ENCODE data around the gene COMMD7. TPM values are rescaled to one million over a fixed set of nuclear protein-coding genes. Genes with fewer than 3 reads are reported as not detected.
A peak's percentile ranks its signal among the peaks of the same experiment; 100 is the strongest.
"Not testable (repeated sequence)": the region's sequence is repeated elsewhere in the genome, so short reads cannot be mapped to it uniquely, and the experiment has no call there.

Gene COMMD7
- total and polyA plus RNA-seq, 5 donors from 2014 or later = 52.3 to 157 (median 127) TPM

- H3K36me3 Mint-ChIP-seq = peaks cover 16% of the 10 kb centered on the region
- Histone ChIP-seq H3K36me3 (ENCODE audit: control insufficient read depth, insufficient read depth, low read length) (peaks cover 15% of the 10 kb centered on the region), H3K9me3 (ENCODE audit: control insufficient read depth in 2 of 2, low read length in 2 of 2) (no peaks in the 10 kb centered on the region), H3K27ac (ENCODE audit: insufficient read depth, low read length, poor library complexity, severe bottlenecking) (peak overlapping the region; percentile 14), H3K4me3 (ENCODE audit: low read depth, low read length) (no peak overlapping the region), H3K27me3 (ENCODE audit: control insufficient read depth, insufficient read depth, low read length) (no peaks in the 10 kb centered on the region), H3K4me1 (ENCODE audit: control insufficient read depth, insufficient read depth, low read length, poor library complexity, severe bottlenecking) (peaks cover 37% of the 10 kb centered on the region)
- peaks cover 15 to 48% (median 22%) of the 10 kb centered on the region in 4 donors for H3K4me1 Mint-ChIP-seq
- H3K9me3 Mint-ChIP-seq = no peaks in the 10 kb centered on the region
- H3K27ac Mint-ChIP-seq = peak overlapping the region in 2 of 3 donors; percentile 48 to 87
- no peaks in the 10 kb centered on the region for H3K27me3 Mint-ChIP-seq
- peak overlapping the region in 2 of 4 donors; percentile 18 to 24 for H3K4me3 Mint-ChIP-seq
- ATAC-seq (ENCODE audit: low read depth in 2 of 2) (no peak), DNase-seq (no peak)
These were observed 11.4 kb downstream of the COMMD7 start for GRCh38 chr20:32731882-32732266.

- H3K9me3 Mint-ChIP-seq; H3K9me3 ChIP-seq (ENCODE audit: control insufficient read depth in 2 of 2, low read length in 2 of 2); H3K27ac ChIP-seq (ENCODE audit: insufficient read depth, low read length, poor library complexity, severe bottlenecking); H3K27me3 ChIP-seq (ENCODE audit: control insufficient read depth, insufficient read depth, low read length); ATAC-seq (ENCODE audit: low read depth in 2 of 2); H3K4me3 ChIP-seq (ENCODE audit: low read depth, low read length); DNase-seq; H3K27me3 Mint-ChIP-seq: not testable (repeated sequence)
- Mint-ChIP-seq H3K27ac (peak overlapping the region in 2 of 3 donors; percentile 15 to 51), H3K4me3 (peak overlapping the region in 1 of 4 donors; percentile 25), H3K36me3 (peaks cover 25% of the 10 kb centered on the region), H3K4me1 (peaks cover 5 to 31% (median 16%) of the 10 kb centered on the region in 4 donors)
- peaks cover 19% of the 10 kb centered on the region for H3K4me1 ChIP-seq (ENCODE audit: control insufficient read depth, insufficient read depth, low read length, poor library complexity, severe bottlenecking)
- peaks cover 25% of the 10 kb centered on the region for H3K36me3 ChIP-seq (ENCODE audit: control insufficient read depth, insufficient read depth, low read length)
These were observed 13.9 kb downstream of the COMMD7 start for GRCh38 chr20:32729334-32729733.

GRCh38 chr20:32728435-32728834 is 14.8 kb downstream of the COMMD7 start:
- H3K27me3 Mint-ChIP-seq; H3K4me3 ChIP-seq (ENCODE audit: low read depth, low read length); DNase-seq; ATAC-seq (ENCODE audit: low read depth in 2 of 2); H3K9me3 Mint-ChIP-seq; H3K27ac ChIP-seq (ENCODE audit: insufficient read depth, low read length, poor library complexity, severe bottlenecking); H3K9me3 ChIP-seq (ENCODE audit: control insufficient read depth in 2 of 2, low read length in 2 of 2); H3K27me3 ChIP-seq (ENCODE audit: control insufficient read depth, insufficient read depth, low read length): not testable (repeated sequence)
- Mint-ChIP-seq H3K27ac (peak overlapping the region in 2 of 3 donors; percentile 58 to 71), H3K4me3 (peak overlapping the region in 1 of 4 donors; percentile 13), H3K4me1 (peaks cover 5 to 31% (median 16%) of the 10 kb centered on the region in 4 donors), H3K36me3 (peaks cover 25% of the 10 kb centered on the region)
- peaks cover 19% of the 10 kb centered on the region for H3K4me1 ChIP-seq (ENCODE audit: control insufficient read depth, insufficient read depth, low read length, poor library complexity, severe bottlenecking)
- peaks cover 25% of the 10 kb centered on the region for H3K36me3 ChIP-seq (ENCODE audit: control insufficient read depth, insufficient read depth, low read length)

- no peaks in the 10 kb centered on the region for H3K9me3 Mint-ChIP-seq
- no peak for DNase-seq
- Histone ChIP-seq H3K4me1 (ENCODE audit: control insufficient read depth, insufficient read depth, low read length, poor library complexity, severe bottlenecking) (peaks cover 19% of the 10 kb centered on the region), H3K36me3 (ENCODE audit: control insufficient read depth, insufficient read depth, low read length) (peaks cover 25% of the 10 kb centered on the region), H3K9me3 (ENCODE audit: control insufficient read depth in 2 of 2, low read length in 2 of 2) (no peaks in the 10 kb centered on the region), H3K4me3 (ENCODE audit: low read depth, low read length) (no peak overlapping the region), H3K27me3 (ENCODE audit: control insufficient read depth, insufficient read depth, low read length) (no peaks in the 10 kb centered on the region), H3K27ac (ENCODE audit: insufficient read depth, low read length, poor library complexity, severe bottlenecking) (no peak overlapping the region)
- no peaks in the 10 kb centered on the region for H3K27me3 Mint-ChIP-seq
- no peak overlapping the region for H3K4me3 Mint-ChIP-seq
- H3K4me1 Mint-ChIP-seq = peaks cover 5 to 30% (median 16%) of the 10 kb centered on the region in 4 donors
- H3K36me3 Mint-ChIP-seq = peaks cover 25% of the 10 kb centered on the region
- no peak for ATAC-seq (ENCODE audit: low read depth in 2 of 2)
- peak overlapping the region in 2 of 3 donors; percentile 51 to 58 for H3K27ac Mint-ChIP-seq
These were observed 15.6 kb downstream of the COMMD7 start for GRCh38 chr20:32727683-32728082.

- no peaks in the 10 kb centered on the region for H3K9me3 ChIP-seq (ENCODE audit: control insufficient read depth in 2 of 2, low read length in 2 of 2)
- Mint-ChIP-seq H3K27me3 (no peaks in the 10 kb centered on the region), H3K4me1 (peaks cover 0 to 5% (median 4%) of the 10 kb centered on the region in 4 donors), H3K27ac (peak overlapping the region in 2 of 3 donors; percentile 59 to 74), H3K4me3 (no peak overlapping the region), H3K36me3 (peaks cover 14% of the 10 kb centered on the region), H3K9me3 (peaks cover 0 to 1% (median 0%) of the 10 kb centered on the region in 7 donors)
- H3K36me3 ChIP-seq (ENCODE audit: control insufficient read depth, insufficient read depth, low read length) = peaks cover 33% of the 10 kb centered on the region
- no peak overlapping the region for H3K4me3 ChIP-seq (ENCODE audit: low read depth, low read length)
- no peaks in the 10 kb centered on the region for H3K4me1 ChIP-seq (ENCODE audit: control insufficient read depth, insufficient read depth, low read length, poor library complexity, severe bottlenecking)
- ATAC-seq (ENCODE audit: low read depth in 2 of 2) (no peak), DNase-seq (no peak)
- no peak overlapping the region for H3K27ac ChIP-seq (ENCODE audit: insufficient read depth, low read length, poor library complexity, severe bottlenecking)
- H3K27me3 ChIP-seq (ENCODE audit: control insufficient read depth, insufficient read depth, low read length) = no peaks in the 10 kb centered on the region
These were observed 24.4 kb downstream of the COMMD7 start for GRCh38 chr20:32718749-32719348.

GRCh38 chr20:32711346-32711745 is 31.9 kb downstream of the COMMD7 start:
- Histone ChIP-seq H3K4me1 (ENCODE audit: control insufficient read depth, insufficient read depth, low read length, poor library complexity, severe bottlenecking) (no peaks in the 10 kb centered on the region), H3K27ac (ENCODE audit: insufficient read depth, low read length, poor library complexity, severe bottlenecking) (no peak overlapping the region), H3K9me3 (ENCODE audit: control insufficient read depth in 2 of 2, low read length in 2 of 2) (no peaks in the 10 kb centered on the region), H3K36me3 (ENCODE audit: control insufficient read depth, insufficient read depth, low read length) (peaks cover 19% of the 10 kb centered on the region), H3K27me3 (ENCODE audit: control insufficient read depth, insufficient read depth, low read length) (no peaks in the 10 kb centered on the region), H3K4me3 (ENCODE audit: low read depth, low read length) (no peak overlapping the region)
- Mint-ChIP-seq H3K4me1 (peaks cover 0 to 13% (median 5%) of the 10 kb centered on the region in 4 donors), H3K27me3 (no peaks in the 10 kb centered on the region), H3K9me3 (no peaks in the 10 kb centered on the region), H3K4me3 (peak overlapping the region in 1 of 4 donors; percentile 43), H3K27ac (no peak overlapping the region), H3K36me3 (peaks cover 19% of the 10 kb centered on the region)
- ATAC-seq (ENCODE audit: low read depth in 2 of 2) (no peak), DNase-seq (no peak)

GRCh38 chr20:32709632-32710121 is 33.6 kb downstream of the COMMD7 start:
- H3K9me3 Mint-ChIP-seq = no peaks in the 10 kb centered on the region
- peaks cover 26% of the 10 kb centered on the region for H3K36me3 Mint-ChIP-seq
- ATAC-seq (ENCODE audit: low read depth in 2 of 2) = no peak
- H3K4me1 ChIP-seq (ENCODE audit: control insufficient read depth, insufficient read depth, low read length, poor library complexity, severe bottlenecking) = no peaks in the 10 kb centered on the region
- no peaks in the 10 kb centered on the region for H3K27me3 Mint-ChIP-seq
- peaks cover 0 to 13% (median 4%) of the 10 kb centered on the region in 4 donors for H3K4me1 Mint-ChIP-seq
- H3K36me3 ChIP-seq (ENCODE audit: control insufficient read depth, insufficient read depth, low read length) = peaks cover 26% of the 10 kb centered on the region
- no peak overlapping the region for H3K27ac ChIP-seq (ENCODE audit: insufficient read depth, low read length, poor library complexity, severe bottlenecking)
- peak overlapping the region in 2 of 3 donors; percentile 70 to 78 for H3K27ac Mint-ChIP-seq
- H3K4me3 Mint-ChIP-seq = peak overlapping the region in 1 of 4 donors; percentile 62
- H3K9me3 ChIP-seq (ENCODE audit: control insufficient read depth in 2 of 2, low read length in 2 of 2) = no peaks in the 10 kb centered on the region
- no peak overlapping the region for H3K4me3 ChIP-seq (ENCODE audit: low read depth, low read length)
- DNase-seq = no peak
- no peaks in the 10 kb centered on the region for H3K27me3 ChIP-seq (ENCODE audit: control insufficient read depth, insufficient read depth, low read length)

All from CD4-positive, CD25-positive, alpha-beta regulatory T cell (primary cell).